Thyroid gland (tissue), 4 donors: ENCODE data around the gene ROS1.

ENCODE experiments used
- POLR2A ChIP-seq, 2 donors: fragments of 450-650 bp; IDR thresholded peaks; one replicate each; pipeline ENCODE4 v1.6.1; 2017; ENCODE audit warnings: antibody characterized with exemption in 2 of 2, mild to moderate bottlenecking in 2 of 2, moderate library complexity in 1 of 2
- TF ChIP-seq, protein P1 (sequence below), 6 experiments: fragments of 200-600 bp in 3 of 6; fragments of 450-650 bp in 3 of 6; sonication (generic) in 3 of 6; IDR thresholded peaks; one replicate each; pipeline ENCODE4 v1.5.1; 2016 to 2019; ENCODE audit warnings: antibody characterized with exemption in 6 of 6, mild to moderate bottlenecking in 2 of 6, inconsistent platforms in 1 of 6, moderate library complexity in 1 of 6

DNA sequence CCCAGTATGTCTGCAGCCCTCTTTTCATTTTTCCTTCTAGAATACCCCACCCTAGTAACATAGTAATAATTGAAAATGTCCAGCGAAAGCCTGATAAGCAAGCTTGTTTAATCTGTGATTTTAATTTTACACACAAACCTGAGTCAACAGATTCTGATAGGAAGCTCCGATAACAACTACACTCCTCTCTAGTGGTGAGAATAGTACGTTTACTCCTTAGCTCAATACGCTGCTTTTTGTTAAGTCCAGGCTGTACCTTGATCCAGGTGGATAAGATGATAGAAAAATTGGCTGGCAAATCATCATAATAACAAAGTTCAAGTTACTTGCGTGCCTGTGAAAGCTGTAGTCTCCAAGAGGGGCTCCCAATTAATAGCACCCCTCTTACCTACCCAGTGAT, 31.3 kb upstream of the ROS1 start:
- TF ChIP-seq, protein P1, sequence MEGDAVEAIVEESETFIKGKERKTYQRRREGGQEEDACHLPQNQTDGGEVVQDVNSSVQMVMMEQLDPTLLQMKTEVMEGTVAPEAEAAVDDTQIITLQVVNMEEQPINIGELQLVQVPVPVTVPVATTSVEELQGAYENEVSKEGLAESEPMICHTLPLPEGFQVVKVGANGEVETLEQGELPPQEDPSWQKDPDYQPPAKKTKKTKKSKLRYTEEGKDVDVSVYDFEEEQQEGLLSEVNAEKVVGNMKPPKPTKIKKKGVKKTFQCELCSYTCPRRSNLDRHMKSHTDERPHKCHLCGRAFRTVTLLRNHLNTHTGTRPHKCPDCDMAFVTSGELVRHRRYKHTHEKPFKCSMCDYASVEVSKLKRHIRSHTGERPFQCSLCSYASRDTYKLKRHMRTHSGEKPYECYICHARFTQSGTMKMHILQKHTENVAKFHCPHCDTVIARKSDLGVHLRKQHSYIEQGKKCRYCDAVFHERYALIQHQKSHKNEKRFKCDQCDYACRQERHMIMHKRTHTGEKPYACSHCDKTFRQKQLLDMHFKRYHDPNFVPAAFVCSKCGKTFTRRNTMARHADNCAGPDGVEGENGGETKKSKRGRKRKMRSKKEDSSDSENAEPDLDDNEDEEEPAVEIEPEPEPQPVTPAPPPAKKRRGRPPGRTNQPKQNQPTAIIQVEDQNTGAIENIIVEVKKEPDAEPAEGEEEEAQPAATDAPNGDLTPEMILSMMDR (IDR thresholded peaks at IDR 0.05): no peak
- TF ChIP-seq POLR2A (IDR thresholded peaks at IDR 0.05): no peak
